PC-9 (cell line): Measurements from ENCODE around the gene ZNF512B. TPM values are rescaled to one million over a fixed set of nuclear protein-coding genes. Genes with fewer than 3 reads are reported as not detected.

Experiments used
- BruUV-seq: library from RNA; stranded (reverse); fragments of 400-500 nt; replicated peaks from 2 replicates; lab custom pipeline; 2021; lab: Mats Ljungman, UMichigan
- CTCF ChIA-PET: fragments of 300-600 bp; sonication (Branson Sonifier 250); formaldehyde crosslinking; loops from one replicate; lab custom pipeline; 2022; ENCODE audit warnings: antibody characterized with exemption; lab: Charles Lee
- POLR2A ChIA-PET: fragments of 300-600 bp; sonication (Branson Sonifier 250); formaldehyde crosslinking; loops from one replicate; lab custom pipeline; 2022; ENCODE audit warnings: antibody characterized with exemption; ENCODE audit not compliant: unreplicated experiment; lab: Charles Lee
- DNase-seq, 2 experiments: peaks; one replicate each; pipeline versions ENCODE4 v3.0.0 to v3.0.0-alpha.2; 2015 to 2022; ENCODE audit warnings: mixed read lengths in 1 of 2
- H2AFZ ChIP-seq: fragments of 200-600 bp; sonication (generic); 2 replicates; pipeline ENCODE4 v1.8.1; 2017; ENCODE audit warnings: antibody characterized with exemption
- H3F3A ChIP-seq: fragments of 200-600 bp; sonication (generic); 2 replicates; pipeline ENCODE4 v1.8.1; 2017; ENCODE audit warnings: antibody characterized with exemption, mild to moderate bottlenecking, low read depth; ENCODE audit not compliant: insufficient read depth
- H3K27ac ChIP-seq: fragments of 200-600 bp; sonication (generic); 2 replicates; pipeline ENCODE4 v1.6.1; 2016; ENCODE audit warnings: mixed run types
- H3K27me3 ChIP-seq: fragments of 200-600 bp; sonication (generic); 2 replicates; pipeline ENCODE4 v1.6.1; 2016; ENCODE audit warnings: low read depth, mixed run types; ENCODE audit not compliant: insufficient read depth
- H3K36me3 ChIP-seq: fragments of 200-600 bp; sonication (generic); 2 replicates; pipeline ENCODE4 v1.6.1; 2016; ENCODE audit warnings: low read depth, mixed run types
- H3K4me1 ChIP-seq: fragments of 200-600 bp; sonication (generic); replicated peaks from 2 replicates; pipeline ENCODE4 v1.6.1; 2016; ENCODE audit warnings: mixed run types; ENCODE audit not compliant: insufficient read depth
- H3K4me2 ChIP-seq: fragments of 200-600 bp; sonication (generic); 2 replicates; pipeline ENCODE4 v1.6.1; 2017; ENCODE audit warnings: mixed run types
- H3K4me3 ChIP-seq: fragments of 200-600 bp; sonication (generic); 2 replicates; pipeline ENCODE4 v1.6.1; 2016; ENCODE audit warnings: mixed run types
- H3K79me2 ChIP-seq: fragments of 200-600 bp; sonication (generic); 2 replicates; pipeline ENCODE4 v1.6.1; 2017; ENCODE audit warnings: low read depth, mixed run types
- H3K9me2 ChIP-seq: fragments of 200-600 bp; sonication (generic); 2 replicates; pipeline ENCODE4 v1.8.1; 2017; ENCODE audit warnings: mild to moderate bottlenecking; ENCODE audit not compliant: insufficient read depth
- H3K9me3 ChIP-seq: fragments of 200-600 bp; sonication (generic); 2 replicates; pipeline ENCODE4 v1.8.1; 2016; ENCODE audit warnings: low read depth; ENCODE audit not compliant: insufficient read depth
- H4K20me1 ChIP-seq: fragments of 200-600 bp; sonication (generic); 2 replicates; pipeline ENCODE4 v1.8.1; 2017; ENCODE audit not compliant: insufficient read depth
- EZH2 ChIP-seq: fragments of 200-600 bp; sonication (generic); IDR thresholded peaks from 2 replicates; pipeline ENCODE4 v1.8.0; 2017; ENCODE audit warnings: antibody characterized with exemption, low read depth
- intact Hi-C: fragments of 100-400 bp; cut with micrococcal nuclease; formaldehyde crosslinking; loops from one replicate; pipeline ENCODE4 v1.10.0; 2022; ENCODE audit not compliant: unreplicated experiment
- total RNA-seq: library from RNA; stranded (reverse); gene quantifications from 2 replicates; pipeline ENCODE4 v1.2.3, GENCODE V29; 2021
- TF ChIP-seq, protein P1 (sequence below): fragments of 200-600 bp; sonication (generic); conservative IDR thresholded peaks from 2 replicates; pipeline ENCODE4 v1.6.1; 2017; ENCODE audit warnings: mixed run types, antibody characterized with exemption, mild to moderate bottlenecking, moderate library complexity

The ZNF512B gene
- total RNA-seq, 1 experiment from 2014 or later = 28.1 TPM

DNA sequence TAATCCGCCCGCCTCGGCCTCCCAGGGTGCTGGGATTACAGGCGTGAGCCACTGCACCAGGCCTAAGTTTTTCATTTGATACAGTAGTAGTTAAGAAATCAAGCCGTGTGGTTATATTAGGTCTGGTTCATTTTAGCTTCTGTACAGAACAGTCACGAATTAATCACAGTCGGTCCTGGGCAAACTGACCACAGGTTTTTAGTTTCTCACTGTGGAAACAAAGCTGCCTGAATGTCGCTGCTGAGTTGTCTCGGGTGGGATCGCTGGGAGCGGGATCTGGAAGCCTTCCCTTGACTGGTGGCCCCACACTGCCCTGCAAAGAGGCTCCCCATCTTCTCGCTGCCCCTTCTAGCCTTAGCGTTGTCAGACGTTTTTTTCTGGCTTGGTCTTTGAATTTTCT lies 32.1 kb downstream of the ZNF512B start:
- no peaks in the 10 kb centered on the region for H3K9me2 ChIP-seq
- TF ChIP-seq, protein P1, sequence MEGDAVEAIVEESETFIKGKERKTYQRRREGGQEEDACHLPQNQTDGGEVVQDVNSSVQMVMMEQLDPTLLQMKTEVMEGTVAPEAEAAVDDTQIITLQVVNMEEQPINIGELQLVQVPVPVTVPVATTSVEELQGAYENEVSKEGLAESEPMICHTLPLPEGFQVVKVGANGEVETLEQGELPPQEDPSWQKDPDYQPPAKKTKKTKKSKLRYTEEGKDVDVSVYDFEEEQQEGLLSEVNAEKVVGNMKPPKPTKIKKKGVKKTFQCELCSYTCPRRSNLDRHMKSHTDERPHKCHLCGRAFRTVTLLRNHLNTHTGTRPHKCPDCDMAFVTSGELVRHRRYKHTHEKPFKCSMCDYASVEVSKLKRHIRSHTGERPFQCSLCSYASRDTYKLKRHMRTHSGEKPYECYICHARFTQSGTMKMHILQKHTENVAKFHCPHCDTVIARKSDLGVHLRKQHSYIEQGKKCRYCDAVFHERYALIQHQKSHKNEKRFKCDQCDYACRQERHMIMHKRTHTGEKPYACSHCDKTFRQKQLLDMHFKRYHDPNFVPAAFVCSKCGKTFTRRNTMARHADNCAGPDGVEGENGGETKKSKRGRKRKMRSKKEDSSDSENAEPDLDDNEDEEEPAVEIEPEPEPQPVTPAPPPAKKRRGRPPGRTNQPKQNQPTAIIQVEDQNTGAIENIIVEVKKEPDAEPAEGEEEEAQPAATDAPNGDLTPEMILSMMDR = no peak
- TF ChIP-seq EZH2 = no peak
- DNase-seq = no peak
- H3F3A ChIP-seq = peaks cover 40% of the 10 kb centered on the region
- H2AFZ ChIP-seq = no peak overlapping the region
- peaks cover 57% of the 10 kb centered on the region for H4K20me1 ChIP-seq
- no peak overlapping the region for H3K4me3 ChIP-seq
- CTCF ChIA-PET = interaction anchor here (0.8 kb wide), 1 partner anchor 149 kb away, joined by 4 read pairs; no protein-coding TSS in a partner anchor
- H3K27me3 ChIP-seq = no peaks in the 10 kb centered on the region
- intact Hi-C loops = no loop called here
- no peaks in the 10 kb centered on the region for H3K9me3 ChIP-seq
- no peak overlapping the region for H3K4me2 ChIP-seq
- peaks cover 17% of the 10 kb centered on the region for H3K36me3 ChIP-seq
- H3K79me2 ChIP-seq = no peaks in the 10 kb centered on the region
- POLR2A ChIA-PET = no interaction called here
- H3K4me1 ChIP-seq = no peaks in the 10 kb centered on the region
- TSS peak; percentile 13 for BruUV-seq
- H3K27ac ChIP-seq = no peak overlapping the region

DNA sequence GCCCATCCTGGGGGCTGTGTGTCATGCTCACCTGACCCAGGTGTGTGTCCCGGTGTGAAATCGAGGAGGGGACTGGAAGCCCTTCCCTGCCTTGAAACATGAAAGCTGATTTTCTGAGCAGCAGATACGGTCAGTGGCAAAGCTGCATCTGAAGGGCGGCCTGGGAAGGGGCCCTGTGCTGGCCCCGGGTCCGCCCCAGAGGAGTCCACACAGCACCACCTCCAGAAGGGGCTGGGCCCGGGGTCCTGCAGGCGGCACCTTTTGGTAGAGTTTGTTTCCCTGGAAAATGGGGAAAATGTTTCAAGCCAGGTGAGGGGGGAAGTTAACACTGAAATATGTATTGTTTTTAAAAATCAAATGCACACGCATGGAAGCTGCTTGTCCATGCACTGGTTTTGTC lies 34.3 kb downstream of the ZNF512B start:
- Histone ChIP-seq H3K9me2 (no peaks in the 10 kb centered on the region), H3K9me3 (no peaks in the 10 kb centered on the region), H3K4me1 (no peaks in the 10 kb centered on the region), H3F3A (peaks cover 24% of the 10 kb centered on the region), H3K4me2 (no peak overlapping the region), H2AFZ (no peak overlapping the region), H3K36me3 (peaks cover 11% of the 10 kb centered on the region), H3K79me2 (no peaks in the 10 kb centered on the region), H3K27ac (no peak overlapping the region), H3K27me3 (no peaks in the 10 kb centered on the region), H4K20me1 (peaks cover 56% of the 10 kb centered on the region), H3K4me3 (no peak overlapping the region)
- CTCF ChIA-PET = no interaction called here
- intact Hi-C loops = no loop called here
- POLR2A ChIA-PET = interaction anchor here (0.5 kb wide), 1 partner anchor 170 kb away, joined by 3 read pairs; no protein-coding TSS in a partner anchor
- no peak for TF ChIP-seq EZH2
- TF ChIP-seq, protein P1 = no peak
- no TSS peak for BruUV-seq
- no peak for DNase-seq

DNA sequence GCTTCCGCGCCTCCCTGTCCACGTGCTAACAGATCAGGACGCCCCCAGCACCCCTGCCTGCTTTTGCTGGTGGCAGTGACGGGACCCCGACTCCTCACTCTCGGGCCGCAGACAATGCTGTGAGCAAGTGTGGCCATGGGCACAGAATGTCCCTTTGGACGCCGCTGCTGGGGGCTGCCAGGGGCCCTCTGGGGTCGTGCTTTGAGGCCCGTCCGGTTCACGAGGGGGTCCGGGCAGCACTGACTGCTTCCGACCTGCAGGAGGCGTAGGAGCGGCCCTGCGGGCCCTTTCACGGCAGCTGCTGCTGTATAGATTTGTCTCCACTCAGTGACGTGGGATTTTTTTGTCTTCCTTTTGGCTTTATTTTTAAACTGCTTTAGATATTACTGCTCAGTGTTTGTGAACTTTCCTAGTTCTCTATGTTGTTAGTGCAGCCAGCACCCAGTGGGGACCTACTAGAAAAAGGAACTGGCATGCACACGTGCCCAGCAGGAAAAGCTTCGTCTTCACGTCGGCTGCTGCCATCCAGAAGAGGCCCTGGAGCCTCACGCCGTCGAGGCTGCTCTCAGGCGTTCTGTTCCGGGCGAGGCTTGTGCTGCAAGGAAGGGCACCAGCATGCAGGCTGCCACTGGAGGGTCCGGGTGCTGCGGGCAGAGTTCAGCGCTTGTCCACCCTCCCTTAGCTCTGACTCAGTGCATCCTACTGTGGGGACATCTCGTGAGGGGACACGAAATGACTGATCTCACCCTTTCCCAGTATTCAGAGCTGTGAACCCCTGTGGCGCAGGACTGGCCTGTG lies 35.3 kb downstream of the ZNF512B start:
- POLR2A ChIA-PET = no interaction called here
- H3K79me2 ChIP-seq = no peaks in the 10 kb centered on the region
- peaks cover 23% of the 10 kb centered on the region for H3F3A ChIP-seq

More for the DNA sequence above, 35.3 kb downstream of the ZNF512B start:
- no peaks in the 10 kb centered on the region for H3K9me3 ChIP-seq
- no peak overlapping the region for H3K4me2 ChIP-seq
- H3K4me1 ChIP-seq = no peaks in the 10 kb centered on the region
- H3K27ac ChIP-seq = no peak overlapping the region
- DNase-seq = no peak
- peaks cover 10% of the 10 kb centered on the region for H3K36me3 ChIP-seq
- peaks cover 48% of the 10 kb centered on the region for H4K20me1 ChIP-seq
- no peaks in the 10 kb centered on the region for H3K27me3 ChIP-seq
- H3K4me3 ChIP-seq = no peak overlapping the region
- CTCF ChIA-PET = interaction anchor here (0.7 kb wide), 1 partner anchor 572 kb away, joined by 3 read pairs; no protein-coding TSS in a partner anchor
- TF ChIP-seq, protein P1 = peak; percentile 38; the same call in 1 of the 2 replicates
- TF ChIP-seq EZH2 = no peak
- BruUV-seq = no TSS peak
- intact Hi-C loops = no loop called here
- no peak overlapping the region for H2AFZ ChIP-seq
- no peaks in the 10 kb centered on the region for H3K9me2 ChIP-seq
